Measurements from ENCODE around the gene SPON1. TPM values are rescaled to one million over a fixed set of nuclear protein-coding genes. Genes with fewer than 3 reads are reported as not detected.

SPON1 gene
- total RNA-seq, 1 experiment from 2014 or later: 0.20 TPM

DNA sequence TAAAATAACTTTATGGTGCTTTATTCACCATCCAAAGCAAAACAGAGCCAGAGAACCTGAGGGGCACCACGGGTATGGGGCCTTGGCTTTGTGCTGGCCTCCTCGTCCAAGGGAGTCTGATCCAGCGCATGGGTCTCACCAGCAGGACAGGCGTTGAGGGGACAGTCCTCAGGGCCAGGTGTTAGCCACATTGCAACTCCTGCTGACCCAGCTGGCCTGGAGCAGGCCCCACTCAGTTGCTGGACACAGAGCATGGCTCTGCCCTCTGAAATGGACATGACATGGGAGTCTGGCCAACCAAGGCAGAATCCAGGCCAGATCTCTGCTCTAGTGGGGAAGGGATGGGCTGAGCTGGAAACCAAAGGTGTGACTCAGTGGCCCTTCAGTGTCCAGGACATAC lies 280.2 kb downstream of the SPON1 start:
- no peaks in the 10 kb centered on the region for H3K79me1 ChIP-seq (ENCODE audit: insufficient read depth, low read depth, low read length, poor library complexity, severe bottlenecking)
- H3K14ac ChIP-seq (ENCODE audit: insufficient read depth, low read length): no peak overlapping the region
- H3K56ac ChIP-seq (ENCODE audit: insufficient read length, low read depth, low read length): no peak overlapping the region
- Mint-ChIP-seq H3K4me1 (peaks cover 8% of the 10 kb centered on the region in 2 experiments), H3K4me3 (no peak overlapping the region), H3K27me3 (ENCODE audit: low read depth) (peaks cover 1% of the 10 kb centered on the region), H3K9me3 (no peaks in the 10 kb centered on the region), H3K27ac (no peak overlapping the region), H3K36me3 (ENCODE audit: insufficient read depth in 1 of 3, low read depth in 3 of 3) (no peaks in the 10 kb centered on the region; a peak in 1 of 7 replicates)
- no peak overlapping the region for H3T11ph ChIP-seq (ENCODE audit: low read length)
- no peaks in the 10 kb centered on the region for H3K79me2 ChIP-seq (ENCODE audit: insufficient read depth, low read length)
- no peak overlapping the region for H2BK5ac ChIP-seq (ENCODE audit: insufficient read length, low read length)
- DNase-seq: no peak
- no peak overlapping the region for H2AK5ac ChIP-seq (ENCODE audit: insufficient read length, low read length)
- H3K23ac ChIP-seq (ENCODE audit: insufficient read length, low read depth, low read length): no peak overlapping the region
- H3K27me3 ChIP-seq (ENCODE audit: insufficient read depth, low read length): no peaks in the 10 kb centered on the region; the same call in 1 of the 2 replicates
- no peak overlapping the region for H4K8ac ChIP-seq (replicated peaks; ENCODE audit: insufficient read length, low read depth, low read length)
- no peak overlapping the region for H3K9ac ChIP-seq (ENCODE audit: extremely low read depth, insufficient read length, low read length)
- WGBS (ENCODE audit: extremely low coverage, insufficient read length, low lambda C conversion rate): no CpG with 5 or more reads among the region's 4 CpGs
- H3K18ac ChIP-seq (ENCODE audit: insufficient read length, low read depth, low read length): no peak overlapping the region
- no peak overlapping the region for H3K27ac ChIP-seq (ENCODE audit: insufficient read length, low read depth, low read length)
- H3K4me1 ChIP-seq (ENCODE audit: insufficient read depth, low read length): no peaks in the 10 kb centered on the region
- peaks cover 3% of the 10 kb centered on the region for H3K23me2 ChIP-seq (ENCODE audit: insufficient read length, low read depth, low read length, poor library complexity, severe bottlenecking)
- no peaks in the 10 kb centered on the region for H3K9me3 ChIP-seq (ENCODE audit: control insufficient read depth, low read depth, low read length)
- no peak overlapping the region for H2BK12ac ChIP-seq (ENCODE audit: insufficient read length, low read depth, low read length)
- no peak overlapping the region for H3K4me2 ChIP-seq (ENCODE audit: insufficient read depth, insufficient read length, low read length)
- no peak overlapping the region for H4K5ac ChIP-seq (ENCODE audit: insufficient read length, low read depth, low read length)
- no peak overlapping the region for H3K4ac ChIP-seq (ENCODE audit: low read depth, low read length)
- no peak overlapping the region for H2BK20ac ChIP-seq (ENCODE audit: low read depth, low read length, poor library complexity, severe bottlenecking)
- H4K91ac ChIP-seq (ENCODE audit: insufficient read length, low read depth, low read length): no peak overlapping the region
- no peak overlapping the region for H2AFZ ChIP-seq (ENCODE audit: low read length)
- no peaks in the 10 kb centered on the region for H4K20me1 ChIP-seq (ENCODE audit: control insufficient read depth, insufficient read depth, insufficient read length)
- H2BK120ac ChIP-seq (ENCODE audit: low read depth, low read length, poor library complexity, severe bottlenecking): no peak overlapping the region
- TF ChIP-seq, protein P1, sequence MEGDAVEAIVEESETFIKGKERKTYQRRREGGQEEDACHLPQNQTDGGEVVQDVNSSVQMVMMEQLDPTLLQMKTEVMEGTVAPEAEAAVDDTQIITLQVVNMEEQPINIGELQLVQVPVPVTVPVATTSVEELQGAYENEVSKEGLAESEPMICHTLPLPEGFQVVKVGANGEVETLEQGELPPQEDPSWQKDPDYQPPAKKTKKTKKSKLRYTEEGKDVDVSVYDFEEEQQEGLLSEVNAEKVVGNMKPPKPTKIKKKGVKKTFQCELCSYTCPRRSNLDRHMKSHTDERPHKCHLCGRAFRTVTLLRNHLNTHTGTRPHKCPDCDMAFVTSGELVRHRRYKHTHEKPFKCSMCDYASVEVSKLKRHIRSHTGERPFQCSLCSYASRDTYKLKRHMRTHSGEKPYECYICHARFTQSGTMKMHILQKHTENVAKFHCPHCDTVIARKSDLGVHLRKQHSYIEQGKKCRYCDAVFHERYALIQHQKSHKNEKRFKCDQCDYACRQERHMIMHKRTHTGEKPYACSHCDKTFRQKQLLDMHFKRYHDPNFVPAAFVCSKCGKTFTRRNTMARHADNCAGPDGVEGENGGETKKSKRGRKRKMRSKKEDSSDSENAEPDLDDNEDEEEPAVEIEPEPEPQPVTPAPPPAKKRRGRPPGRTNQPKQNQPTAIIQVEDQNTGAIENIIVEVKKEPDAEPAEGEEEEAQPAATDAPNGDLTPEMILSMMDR (conservative IDR thresholded peaks at IDR 0.05): no peak
- H2BK15ac ChIP-seq (ENCODE audit: low read depth, low read length): no peak overlapping the region

Measured in H9 (cell line).